NCI-H82 (cell line): ENCODE measurements around the gene ADGRV1.
A peak's percentile ranks its signal among the peaks of the same experiment; 100 is the strongest.

ENCODE experiments used
- DNase-seq: peaks from one replicate; lab custom pipeline; 2025; lab: John Stamatoyannopoulos, UW

ADGRV1 gene

DNA sequence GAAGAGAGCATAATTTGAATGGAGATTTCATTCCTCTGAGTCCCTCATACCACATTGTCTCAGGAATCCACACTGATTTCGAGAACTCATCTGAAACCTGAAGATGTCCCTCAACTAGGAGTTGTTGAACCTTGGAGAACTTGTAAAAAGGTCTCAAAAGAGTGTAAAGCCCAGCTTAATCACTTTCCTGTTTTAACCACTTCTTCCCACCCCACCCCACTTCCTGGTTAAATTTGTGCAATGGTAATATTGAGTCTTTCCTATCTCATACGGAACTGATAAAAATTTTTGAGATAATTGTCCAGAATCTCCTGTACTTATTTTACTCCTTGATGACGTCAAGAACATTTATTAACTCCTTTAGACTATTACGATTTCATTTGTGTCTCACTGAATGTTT lies 583.8 kb downstream of the ADGRV1 start:
- DNase-seq: no peak

DNA sequence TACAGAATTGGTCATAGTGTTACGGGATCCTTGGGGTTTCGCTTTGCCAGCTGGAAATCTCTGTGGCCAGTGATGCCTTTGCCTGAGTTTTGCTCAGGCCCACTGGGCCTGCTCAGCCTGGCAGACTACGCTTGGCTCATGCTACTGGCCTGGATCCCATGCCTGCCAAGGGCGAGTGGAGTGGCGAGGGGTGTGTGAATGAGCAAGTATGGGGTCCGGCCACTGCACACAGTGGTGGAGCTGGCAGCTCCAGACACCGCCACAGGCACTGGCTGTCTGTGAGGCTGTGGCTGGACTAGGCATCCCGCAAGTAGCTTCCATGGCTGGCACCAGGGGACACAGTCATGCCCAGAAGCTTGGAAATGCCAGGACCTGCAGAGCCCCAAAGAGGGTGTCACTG lies 584.2 kb downstream of the ADGRV1 start:
- no peak for DNase-seq

DNA sequence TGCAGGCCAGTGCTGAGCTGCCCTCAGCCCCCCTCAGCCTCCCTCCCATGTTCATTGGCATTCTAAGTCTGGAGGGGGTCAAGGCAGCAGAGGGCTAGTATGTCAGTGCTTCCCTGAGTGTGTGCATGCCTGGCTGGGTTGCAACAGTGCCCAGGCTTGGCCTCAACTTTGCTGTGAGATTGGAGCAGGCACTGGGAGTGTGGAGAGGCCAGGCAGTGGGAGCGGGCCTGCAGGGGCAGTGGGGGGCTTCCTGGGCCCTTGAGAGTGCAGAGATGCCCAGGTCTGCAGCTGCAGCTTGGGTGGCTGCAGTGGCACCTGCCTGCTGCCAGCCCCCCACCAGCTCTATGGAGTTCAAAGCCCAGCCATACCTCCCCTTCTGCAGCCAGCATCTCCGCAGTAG lies 585.2 kb downstream of the ADGRV1 start:
- DNase-seq: no peak

DNA sequence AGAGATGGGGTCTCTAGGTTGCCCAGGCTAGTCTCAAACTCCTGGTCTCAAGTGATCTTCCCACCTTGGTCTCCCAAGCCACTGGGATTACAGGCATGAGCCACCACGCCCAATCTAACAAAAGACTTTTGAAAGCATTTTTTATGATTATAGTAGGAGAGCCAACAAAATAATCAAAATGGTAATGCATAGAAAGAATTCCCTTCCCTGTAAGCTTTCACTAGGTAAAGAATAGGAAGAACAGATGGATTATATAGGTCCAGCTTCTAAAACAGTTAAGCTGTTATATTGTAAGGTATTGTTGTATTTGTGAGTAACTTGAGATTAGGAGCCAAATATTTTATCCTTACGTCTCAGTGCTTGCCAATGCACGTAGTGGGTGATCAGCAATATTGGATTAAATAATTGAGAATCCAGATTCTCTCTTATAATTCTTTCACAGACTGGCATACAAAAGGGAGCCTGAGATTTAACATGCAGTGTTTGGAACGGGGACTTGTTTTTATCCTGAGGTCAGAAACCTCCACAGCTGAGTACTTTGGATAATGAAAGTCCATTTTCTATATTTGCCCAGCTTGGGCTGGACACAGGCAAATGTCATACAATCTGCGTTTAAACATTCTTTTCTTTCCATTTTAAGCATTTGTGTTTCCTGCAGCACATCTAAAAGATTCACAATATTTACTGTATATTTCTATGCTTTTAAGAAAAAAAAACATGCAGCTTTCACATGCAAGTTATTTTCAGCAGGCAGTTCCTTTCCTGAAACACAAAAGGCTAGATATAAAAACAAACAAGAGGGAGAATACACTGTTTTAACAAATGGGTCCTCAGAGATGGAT lies 586.1 kb downstream of the ADGRV1 start:
- peak; percentile 1 for DNase-seq

DNA sequence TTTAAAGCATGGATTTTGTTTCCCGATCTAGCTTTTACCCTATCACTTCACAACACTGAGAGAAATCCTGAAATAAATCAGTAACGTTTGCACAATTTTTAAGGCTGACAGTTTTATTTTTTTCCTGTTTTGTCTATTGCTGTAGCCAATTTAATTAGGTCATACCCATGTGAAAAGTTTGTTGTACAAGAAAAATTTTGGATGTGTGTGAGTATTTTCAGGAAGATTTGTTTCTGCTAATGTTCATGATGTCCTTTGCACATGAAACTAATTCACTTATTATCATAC lies 586.7 kb downstream of the ADGRV1 start:
- DNase-seq: no peak

DNA sequence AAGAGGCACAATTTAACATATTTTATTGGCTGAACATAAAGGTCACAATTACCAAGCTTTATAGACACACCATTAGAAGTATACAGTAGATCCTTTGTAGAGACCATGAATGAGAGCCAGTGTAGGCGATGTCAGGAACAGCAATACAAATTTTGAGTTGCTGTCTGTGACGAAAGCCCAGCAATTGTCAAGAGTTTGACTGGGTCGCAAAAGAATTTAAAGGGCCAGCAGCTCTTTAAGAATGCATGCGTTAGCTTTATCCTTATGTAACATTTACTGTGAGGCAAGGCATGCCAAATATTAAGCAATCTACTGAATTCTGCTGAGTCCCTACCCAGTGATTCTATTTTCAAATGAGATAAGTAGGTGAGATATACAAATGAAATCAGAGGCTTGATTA lies 587.6 kb downstream of the ADGRV1 start:
- no peak for DNase-seq

DNA sequence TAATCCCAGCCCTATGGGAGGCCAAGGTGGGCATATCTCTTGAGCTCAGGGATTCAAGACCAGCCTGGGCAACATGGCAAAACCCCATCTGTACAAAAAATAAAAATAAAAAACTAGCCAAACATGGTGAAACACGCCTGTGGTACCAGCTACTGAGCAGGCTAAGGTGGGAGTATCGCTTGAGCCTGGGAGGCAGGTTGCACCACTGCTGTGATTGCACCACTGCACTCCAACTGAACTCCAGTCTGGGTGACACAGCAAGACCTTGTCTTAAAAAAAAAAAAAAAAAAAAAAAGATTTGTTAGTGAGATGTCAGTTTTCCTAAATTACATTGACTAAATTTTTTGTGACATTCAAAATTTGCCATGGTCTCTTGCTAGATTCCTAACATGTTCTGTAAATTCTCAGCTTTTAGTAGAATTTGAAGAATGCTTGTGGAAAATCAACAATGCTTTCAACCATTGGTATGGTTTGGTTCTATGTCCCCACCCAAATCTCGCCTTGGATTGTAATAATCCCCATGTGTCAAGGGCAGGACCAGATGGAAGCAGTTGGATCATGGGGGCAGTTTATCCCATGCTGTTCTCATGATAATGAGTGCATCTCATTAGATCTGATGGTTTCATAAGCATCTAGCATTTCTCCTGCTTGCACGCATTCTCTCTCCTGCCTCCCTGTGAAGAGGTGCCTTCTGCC lies 588.5 kb downstream of the ADGRV1 start:
- DNase-seq: peak; percentile 25

DNA sequence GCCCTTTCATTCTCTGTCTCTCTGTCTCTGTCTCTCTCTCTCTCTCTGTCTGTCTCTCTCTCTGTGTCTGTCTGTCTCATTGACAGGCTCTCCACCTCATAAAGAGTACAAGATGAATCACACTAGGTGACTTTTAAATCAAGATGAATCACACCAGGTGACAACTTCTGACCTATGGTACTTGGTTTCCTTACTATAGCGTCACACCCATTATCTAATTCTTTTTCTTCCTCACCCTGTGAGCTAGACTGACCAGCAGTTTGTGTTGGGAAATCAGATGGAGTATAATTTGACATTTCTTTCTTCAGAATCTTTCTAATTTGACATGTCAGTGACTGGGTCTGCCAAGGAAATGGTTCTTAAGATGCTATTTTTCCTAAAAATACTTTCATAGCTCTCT lies 591.6 kb downstream of the ADGRV1 start:
- DNase-seq: no peak

DNA sequence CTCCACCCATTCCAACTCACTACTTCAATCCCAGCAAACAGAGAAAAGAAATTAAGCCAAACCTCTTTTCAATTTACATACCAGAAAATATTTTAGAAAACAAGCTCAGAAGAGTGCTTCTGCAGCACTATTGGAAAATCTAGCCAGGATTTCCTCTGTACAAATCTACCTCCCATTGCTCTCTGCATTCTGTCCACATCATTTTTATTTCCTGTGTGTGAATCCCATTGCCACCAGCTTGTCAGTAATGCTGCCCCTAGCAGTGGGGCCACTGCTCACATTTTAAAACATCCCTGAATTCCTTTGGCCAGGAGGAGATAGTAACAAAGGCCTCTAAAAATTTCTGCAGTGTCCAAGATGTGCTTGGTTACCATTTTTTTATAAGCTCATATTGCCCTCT lies 592.0 kb downstream of the ADGRV1 start:
- DNase-seq: no peak

DNA sequence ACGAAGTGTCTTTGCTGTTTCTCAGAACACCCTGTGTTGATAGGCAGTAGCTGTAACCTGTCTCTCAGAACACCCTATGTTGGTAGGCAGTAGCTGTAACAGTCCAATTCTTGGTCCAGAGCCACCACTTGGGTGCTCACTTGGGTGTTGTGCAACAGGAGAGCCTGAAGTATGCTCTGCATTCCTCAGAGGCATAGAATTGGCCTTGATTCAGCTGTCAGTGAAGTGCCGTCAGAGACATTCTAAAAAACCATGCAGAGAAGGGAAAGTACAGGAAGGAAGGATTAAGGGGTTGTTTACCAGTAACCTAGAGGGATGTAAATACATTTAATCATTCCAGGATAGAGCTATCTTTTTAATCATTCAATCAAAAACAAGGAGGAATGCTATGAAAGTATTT lies 593.4 kb downstream of the ADGRV1 start:
- no peak for DNase-seq

DNA sequence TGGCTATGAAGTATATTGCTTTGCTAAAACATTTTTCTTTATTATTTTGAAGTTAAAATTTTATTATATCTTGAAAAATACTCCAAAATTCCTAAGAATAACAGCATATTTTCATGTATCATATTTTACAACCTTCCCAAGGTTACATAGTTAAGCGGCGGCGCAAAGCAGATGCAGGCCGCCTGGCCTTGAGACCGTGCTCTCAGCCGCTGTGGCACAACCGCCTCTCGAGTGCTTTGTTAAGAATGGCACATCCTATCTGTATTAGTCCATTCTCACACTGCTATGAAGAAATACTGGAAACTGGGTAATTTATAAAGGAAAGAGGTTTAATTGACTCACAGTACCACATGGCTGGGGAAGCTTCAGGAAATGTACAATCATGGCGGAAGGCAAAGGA lies 595.7 kb downstream of the ADGRV1 start:
- no peak for DNase-seq

DNA sequence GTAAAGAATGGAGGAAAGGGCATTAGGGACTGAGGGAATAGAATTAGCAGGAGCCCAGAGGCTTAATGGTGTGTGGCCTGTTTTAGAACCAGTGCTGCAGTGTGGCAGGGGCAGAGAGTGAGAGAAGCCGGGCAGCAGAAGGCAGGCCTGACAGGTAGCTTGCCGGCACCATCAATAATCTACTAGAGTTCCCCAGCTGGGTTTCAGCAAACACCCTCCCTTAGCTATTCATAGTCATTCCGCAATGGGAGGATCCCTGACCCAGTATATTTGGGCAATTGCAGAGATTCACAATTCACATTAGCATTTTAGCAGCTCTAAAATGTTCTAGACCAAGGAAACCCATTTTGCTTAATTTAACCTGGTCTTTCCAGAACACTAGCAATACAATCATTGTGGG lies 596.7 kb downstream of the ADGRV1 start:
- no peak for DNase-seq

DNA sequence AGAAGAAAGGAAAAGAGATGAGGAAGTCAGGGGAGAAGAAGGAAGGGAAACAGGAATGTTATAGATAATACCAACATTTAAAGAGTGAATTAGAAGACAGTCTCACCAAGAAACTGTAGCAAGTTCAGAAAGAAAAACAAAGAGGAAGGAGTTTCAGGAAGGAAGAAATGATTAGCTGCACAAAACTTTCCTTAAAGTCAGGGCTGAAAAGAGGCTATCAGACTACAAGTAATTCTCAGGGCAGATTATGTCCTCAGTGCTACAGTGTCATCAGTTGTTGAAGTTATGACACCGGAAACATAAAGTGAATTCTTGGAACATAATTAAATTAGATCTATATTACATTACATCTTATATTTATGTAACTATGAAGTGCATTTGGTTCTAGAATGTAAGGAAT lies 597.6 kb downstream of the ADGRV1 start:
- no peak for DNase-seq

DNA sequence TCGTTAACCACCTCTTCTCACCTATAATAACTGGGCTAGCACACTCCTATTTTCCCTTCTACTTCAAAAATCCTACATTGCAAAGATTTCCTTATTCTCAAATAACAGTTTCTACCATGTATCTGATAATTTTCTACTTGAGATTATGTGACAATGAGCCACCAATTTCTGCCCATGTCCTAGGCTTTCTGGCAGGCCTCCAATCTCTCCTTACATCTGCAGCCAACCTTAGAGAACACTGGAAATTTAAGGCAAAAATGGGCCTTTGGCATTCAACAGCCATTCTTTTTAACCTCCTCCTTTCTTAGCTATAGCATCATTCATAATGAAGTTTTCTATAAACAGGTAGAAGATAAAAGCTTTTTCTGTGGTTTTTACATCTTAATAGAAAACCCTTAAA lies 599.4 kb downstream of the ADGRV1 start:
- DNase-seq: no peak

DNA sequence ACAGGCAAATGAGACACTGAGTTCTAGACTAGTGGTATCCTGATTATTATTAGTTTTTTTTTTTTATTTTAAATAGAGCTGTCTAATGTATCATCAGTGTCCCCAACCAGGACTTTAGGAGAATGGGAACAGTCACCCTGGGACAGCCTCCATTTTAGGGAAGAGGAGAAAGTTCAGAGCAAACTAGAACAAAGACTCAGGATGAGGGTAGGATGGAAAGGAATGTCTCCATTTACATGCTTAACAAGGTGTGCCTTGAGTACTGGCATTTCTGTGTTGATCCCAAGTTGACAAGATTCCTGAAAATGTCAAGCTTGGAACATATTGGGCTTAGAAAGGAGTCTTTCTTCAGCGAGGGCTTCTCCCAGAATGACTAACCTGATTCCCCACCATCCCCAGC lies 601.0 kb downstream of the ADGRV1 start:
- no peak for DNase-seq

DNA sequence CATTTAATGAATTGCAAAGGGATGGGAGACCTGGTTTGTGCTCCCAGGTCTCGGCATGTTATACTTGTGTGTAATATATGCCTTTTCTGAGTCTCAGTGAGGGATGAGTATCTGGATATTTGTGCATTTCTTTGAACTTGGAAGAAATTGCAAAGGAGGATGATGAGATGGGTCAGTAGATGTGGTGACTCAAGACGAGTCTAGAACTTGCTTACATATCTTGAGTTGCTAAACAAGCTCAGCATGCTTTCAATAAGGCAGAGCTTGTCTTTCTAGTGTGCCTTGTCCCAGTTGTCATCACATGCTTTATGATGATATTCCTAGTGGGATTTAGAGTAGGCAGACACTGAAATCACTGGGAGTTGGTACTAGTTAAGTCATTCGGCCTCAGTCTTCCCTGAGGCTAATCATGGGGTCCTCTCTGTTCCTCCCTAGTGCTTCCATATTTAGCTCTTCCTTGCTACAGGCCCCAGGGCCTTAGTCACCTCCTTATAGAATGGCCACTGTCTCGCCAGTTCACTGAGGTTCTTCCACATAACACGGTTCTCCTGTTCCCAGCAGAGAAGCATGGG lies 602.2 kb downstream of the ADGRV1 start:
- no peak for DNase-seq

DNA sequence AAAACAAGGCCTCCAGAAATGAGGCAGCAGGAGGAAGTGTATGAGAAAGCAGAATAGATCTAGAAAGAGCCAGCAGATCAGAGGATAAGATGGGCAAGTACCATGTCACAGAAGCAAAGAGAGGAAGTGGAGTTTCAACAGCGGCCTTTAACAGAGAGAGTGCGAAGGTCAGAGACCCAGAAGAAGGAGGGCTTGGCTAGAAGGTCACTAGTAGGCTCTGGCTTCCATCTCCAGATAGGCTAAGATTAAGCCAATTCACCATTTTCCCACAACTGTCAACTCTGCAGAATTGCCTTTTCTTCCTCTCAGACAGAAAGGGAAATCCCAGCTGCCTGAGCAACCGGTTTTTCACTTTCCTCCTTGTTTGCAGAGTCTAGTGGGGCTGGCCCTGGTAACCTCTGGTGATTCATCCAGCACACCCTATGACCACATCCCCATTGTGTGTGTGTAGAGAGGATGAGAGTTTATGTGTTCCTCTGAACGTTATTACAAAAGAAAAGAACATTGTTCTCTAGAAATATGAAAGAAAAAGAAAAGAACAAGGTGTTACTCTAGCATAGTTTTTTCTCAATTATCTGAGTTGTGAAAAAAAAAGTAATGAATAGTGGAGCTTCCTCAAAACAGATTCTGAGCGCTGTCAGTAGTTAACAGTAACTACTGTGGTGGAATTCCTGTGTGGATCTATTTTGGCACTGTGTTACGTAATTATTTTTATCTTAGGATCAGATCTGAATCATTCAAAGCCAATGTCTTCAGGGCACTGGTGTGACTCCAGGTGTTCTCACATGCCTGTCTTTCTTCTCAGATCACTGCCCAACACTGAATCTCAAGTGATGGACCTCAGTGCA lies 604.2 kb downstream of the ADGRV1 start:
- DNase-seq: no peak

DNA sequence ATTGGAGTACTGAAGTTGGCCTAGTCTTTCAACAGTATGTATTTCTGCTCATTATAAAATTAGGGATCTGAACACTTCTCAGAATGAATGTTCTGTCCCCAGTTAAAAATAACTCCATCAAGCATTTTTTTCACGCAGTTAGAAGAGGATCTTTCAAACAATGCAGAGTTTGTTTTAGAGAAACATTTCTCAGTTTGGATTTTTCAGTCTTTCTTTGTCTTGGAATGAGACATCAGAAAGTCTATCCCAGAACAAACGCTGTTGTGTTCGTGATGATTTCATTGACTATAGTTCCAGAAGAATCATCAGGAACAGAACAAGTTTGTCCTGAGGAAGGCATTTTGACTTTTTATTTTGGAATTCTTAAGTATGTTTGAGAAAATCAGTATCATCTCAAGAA lies 605.8 kb downstream of the ADGRV1 start:
- no peak for DNase-seq

DNA sequence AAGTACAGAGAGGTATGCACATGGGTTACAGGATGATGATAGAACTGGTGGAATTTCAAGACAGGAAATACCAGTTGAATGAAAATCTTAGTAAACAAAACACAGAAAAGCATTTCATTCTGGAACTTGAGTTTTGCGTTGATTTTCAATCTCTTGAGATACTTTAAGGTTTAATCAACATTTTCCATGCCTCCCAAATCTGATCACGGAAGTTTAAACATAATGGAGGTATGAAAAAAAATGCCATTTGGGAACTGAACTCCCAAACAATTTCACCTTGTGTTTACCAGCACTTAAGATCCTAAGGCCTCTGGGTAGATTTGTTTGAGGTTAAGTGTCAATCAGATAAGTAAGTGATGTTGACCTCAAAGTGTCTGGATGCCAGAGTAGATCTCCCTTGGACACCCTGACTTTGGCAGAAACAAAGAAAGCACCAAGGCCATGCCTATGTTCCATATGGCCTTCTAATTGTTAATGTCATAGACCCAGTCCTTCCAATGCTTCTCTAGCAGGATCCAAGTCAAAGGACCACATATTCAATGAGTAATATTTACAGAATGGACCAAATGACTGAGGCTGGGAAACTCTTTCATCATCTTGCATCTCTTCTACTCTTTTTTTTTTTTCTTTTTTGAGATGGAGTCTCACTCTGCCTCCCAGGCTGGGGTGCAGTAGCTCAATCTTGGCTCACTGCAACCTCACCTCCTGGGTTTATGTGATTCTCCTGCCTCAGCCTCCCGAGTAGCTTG lies 607.6 kb downstream of the ADGRV1 start:
- DNase-seq: no peak

DNA sequence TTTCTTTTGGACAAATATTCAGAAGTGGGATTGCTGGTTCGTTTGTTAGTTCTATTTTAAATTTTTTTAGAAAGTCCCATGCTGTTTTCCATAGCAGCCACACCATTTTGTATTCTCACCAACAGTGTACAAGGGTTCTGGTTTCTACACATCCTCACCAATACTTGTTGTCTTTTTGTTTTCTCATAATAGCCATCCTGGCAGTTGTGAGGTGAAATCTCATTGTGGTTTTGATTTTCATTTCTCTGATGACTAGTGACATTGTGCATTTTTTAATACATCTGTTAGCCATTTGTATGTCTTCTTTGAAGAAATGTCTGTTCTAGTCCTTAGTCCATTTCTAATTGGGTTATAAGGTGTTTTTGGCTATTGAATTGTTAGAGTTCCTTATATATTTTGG lies 610.3 kb downstream of the ADGRV1 start:
- DNase-seq: no peak

DNA sequence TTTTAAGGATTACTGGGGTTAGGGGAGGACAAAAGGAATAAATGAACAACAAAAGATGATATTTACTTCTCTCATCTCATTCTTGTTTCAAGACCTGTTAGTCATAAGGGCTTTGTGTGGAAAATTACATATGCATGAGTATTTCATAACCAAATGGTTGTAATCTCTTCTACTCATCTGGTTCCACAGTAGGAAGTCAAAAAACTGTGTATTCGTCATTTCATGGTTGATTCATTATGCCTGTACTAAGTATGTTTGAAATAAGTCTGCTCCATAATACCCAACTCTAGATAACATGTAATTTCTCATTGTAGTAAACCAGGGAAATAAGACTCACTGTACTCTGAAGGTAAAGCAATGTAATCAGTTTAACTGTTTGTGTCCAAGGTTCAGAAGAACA lies 611.7 kb downstream of the ADGRV1 start:
- no peak for DNase-seq

DNA sequence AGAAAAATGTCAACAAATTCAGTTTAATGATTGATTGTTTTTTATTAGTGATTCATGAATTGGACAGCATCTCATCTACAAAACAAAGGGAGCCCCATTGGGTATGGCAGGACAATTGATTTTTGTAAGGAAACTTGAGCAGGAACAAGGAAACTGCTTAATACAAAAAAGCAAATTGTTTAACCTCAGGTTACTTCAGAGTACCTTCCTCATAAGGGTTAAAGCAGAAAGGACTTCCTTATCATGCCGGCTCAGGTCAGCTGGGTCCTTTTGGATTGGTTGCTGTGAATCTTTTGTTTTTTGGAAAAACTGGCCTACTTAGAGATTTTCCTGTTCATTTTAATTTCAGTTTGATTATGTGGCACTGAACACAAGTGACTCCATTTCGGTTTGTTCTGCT lies 612.7 kb downstream of the ADGRV1 start:
- DNase-seq: no peak
